HG03095 (cell line): ENCODE results near the gene CDCA4.
"Not testable (repeated sequence)": the region's sequence is repeated elsewhere in the genome, so short reads cannot be mapped to it uniquely, and the experiment has no call there.

Experiments used
- ATAC-seq: cut with Tn5 transposase; IDR thresholded peaks from one replicate; pipeline ENCODE4 v1.9.1; 2021; ENCODE audit warnings: moderate library complexity; ENCODE audit not compliant: unreplicated experiment

CDCA4 gene

GRCh38 chr14:105020815-105021655, at the start of gene CDCA4:
Gene CDCA4, minus strand, starts transcription at chr14:105021083. Its CDS starts 9,154 bp downstream, at chr14:105011929.
- ATAC-seq, result peak; percentile 72

GRCh38 chr14:105069871-105070759, 49.2 kb upstream of the CDCA4 start:
- ATAC-seq, result peak; percentile 35

DNA sequence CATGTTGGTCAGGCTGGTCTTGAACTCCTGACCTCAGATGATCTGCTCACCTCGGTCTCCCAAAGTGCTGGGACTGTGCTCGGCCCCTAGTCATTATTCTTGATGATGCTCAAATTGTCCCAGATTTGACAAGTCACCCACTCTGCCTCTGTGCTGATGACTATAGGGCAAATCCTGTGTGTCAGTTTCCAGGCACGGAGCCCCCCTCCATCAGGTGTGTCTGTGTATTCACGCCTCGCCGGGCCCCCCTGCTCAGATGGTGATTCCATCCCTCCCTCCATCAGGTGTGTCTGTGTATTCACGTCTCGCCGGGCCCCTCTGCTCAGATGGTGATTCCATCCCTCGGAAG, 48.6 kb upstream of the CDCA4 start:
- no peak for ATAC-seq

GRCh38 chr14:105068818-105069217, 47.9 kb upstream of the CDCA4 start:
- no peak for ATAC-seq

DNA sequence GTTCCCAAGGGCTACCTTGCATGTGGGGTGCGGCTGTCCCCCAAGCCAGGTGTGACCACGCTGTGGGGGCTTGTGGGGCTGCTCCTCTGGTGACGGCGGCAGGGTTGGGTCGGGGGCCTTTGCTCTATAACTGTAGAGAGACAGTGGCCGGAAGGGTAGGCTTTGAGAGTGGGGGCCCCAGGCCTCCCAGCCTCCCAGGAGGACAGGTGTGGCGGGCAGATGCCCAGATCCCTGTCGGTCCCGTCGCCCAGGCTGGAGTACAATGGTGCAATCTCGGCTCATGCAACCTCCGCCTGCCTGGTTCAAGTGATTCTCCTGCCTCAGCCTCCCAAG, 47.1 kb upstream of the CDCA4 start:
- ATAC-seq, result no peak

- ATAC-seq, result no peak
Observed at GRCh38 chr14:105067140-105067968, 46.5 kb upstream of the CDCA4 start.

DNA sequence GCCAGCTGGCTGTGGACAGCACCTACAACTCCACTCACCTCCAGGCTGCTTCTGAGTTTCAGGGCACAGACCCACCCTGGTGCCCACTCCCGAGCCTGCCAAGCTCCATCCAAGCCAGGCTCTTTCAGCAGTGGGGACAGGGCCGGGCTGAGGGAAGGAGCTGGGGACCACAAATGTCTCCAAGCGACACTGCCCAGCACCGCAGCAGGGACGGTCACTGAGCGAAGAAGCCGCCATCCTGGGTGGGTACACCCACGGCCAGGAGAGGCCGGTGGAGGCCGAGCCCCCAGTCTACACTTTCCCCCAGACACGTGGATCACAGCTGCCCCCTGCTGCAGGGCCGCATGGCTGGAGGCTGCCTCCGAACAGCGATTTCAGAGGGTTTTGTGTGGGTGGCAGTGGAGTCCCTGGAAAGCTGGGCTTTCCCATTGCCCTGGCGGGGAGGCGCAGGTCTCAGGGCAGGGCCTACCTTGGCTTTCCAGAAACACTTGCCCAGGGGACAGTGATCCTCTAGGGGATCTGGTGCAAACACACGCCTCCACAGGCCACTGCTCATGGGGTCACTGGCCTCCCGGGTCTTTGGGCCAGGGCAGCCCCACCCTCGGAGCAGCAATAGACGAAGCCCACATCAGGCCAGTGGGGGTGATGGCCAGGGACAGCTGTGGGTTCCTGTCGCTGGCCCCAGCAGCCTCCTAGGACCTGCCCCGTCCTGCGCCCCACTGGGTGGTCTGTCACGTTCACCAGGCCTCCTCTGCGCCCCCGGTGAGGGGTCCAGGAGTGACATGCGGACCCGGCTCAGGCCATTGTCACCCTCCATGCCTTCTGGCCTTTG, 45.6 kb upstream of the CDCA4 start:
- ATAC-seq, result no peak

- peak; percentile 43 for ATAC-seq
Observed at GRCh38 chr14:105065280-105066228, 44.7 kb upstream of the CDCA4 start, which contains the start of gene GPR132. Gene GPR132, minus strand, starts transcription at chr14:105065430. Its CDS starts 10,010 bp downstream, at chr14:105055420.

- no peak for ATAC-seq
Observed at GRCh38 chr14:105064721-105065143, 43.8 kb upstream of the CDCA4 start.

GRCh38 chr14:105064001-105064400, 43.1 kb upstream of the CDCA4 start:
- no peak for ATAC-seq

DNA sequence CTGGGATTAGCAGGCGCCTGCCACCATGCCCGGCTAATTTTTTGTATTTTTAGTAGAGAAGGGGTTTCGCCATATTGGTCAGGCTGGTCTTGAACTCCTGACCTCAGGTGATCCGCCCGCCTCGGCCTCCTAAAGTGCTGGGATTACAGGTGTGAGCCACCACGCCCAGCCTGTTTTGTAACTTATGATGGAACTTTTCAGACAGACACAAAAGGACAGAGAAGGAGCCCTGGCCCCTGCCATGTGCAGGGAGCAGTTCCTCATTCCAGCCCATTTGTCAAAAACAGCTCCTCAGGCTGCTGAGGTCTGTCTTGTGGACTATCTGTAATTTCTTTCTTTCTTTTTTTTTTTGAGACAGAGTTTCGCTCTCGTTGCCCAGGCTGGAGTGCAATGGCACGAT, 42.6 kb upstream of the CDCA4 start:
- ATAC-seq, result not testable (repeated sequence)

DNA sequence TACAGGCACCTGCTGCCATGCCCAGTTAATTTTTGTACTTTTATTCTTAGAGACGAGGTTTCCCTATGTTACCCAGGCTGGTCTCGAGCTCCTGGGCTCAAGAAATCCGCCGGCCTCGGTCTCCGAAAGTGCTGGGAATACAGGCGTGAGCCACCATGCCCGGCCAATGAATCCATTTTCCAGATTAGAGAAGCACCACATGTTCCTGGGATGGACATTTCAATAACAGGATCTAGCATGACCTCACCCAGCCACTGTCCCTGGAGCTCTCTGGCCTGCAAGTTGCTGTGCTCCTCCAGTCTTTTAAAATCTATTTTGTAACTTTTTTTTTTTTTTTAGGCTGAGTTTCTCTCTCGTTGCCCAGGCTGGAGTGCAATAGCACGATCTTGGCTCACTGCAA, 42.2 kb upstream of the CDCA4 start:
- ATAC-seq, result no peak

- ATAC-seq, result no peak
Observed at GRCh38 chr14:105062048-105062433, 41.2 kb upstream of the CDCA4 start.

- no peak for ATAC-seq
Observed at GRCh38 chr14:105061428-105062047, 40.7 kb upstream of the CDCA4 start.

- ATAC-seq, result no peak
Observed at GRCh38 chr14:105060751-105061427, 40.0 kb upstream of the CDCA4 start.

DNA sequence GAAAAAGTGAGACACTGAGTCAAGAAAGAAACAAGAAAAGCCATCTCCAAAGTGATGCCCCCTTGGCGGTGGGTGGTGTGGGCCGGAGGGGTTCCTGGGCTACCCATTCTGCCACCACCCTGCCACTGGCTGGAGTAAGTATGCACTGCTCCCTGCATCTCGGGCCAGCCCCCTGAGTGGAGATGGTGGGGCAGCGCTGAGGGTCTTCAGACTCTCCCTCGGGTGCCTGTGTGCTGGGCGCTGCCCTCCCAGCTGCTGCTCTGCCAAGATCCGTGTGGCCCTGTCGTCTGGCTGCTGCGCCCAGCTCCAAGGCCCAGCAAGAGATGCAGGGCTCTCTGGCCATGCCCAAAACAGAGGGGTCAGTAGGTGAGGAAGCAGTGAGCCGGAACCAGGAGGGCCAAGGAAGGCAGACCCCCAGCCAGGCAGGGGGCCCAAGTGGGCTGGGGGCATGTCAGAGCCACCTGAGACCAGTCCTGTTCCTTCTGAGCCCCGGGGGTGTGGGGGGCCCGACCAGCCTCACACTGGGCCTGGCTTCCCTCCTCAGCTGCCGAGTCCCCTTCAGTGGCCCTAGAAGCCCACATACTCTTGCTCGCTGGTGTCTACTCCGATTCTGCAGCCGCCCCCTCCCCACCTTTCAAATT, 39.2 kb upstream of the CDCA4 start:
- no peak for ATAC-seq

GRCh38 chr14:105059035-105059924, 38.4 kb upstream of the CDCA4 start:
- ATAC-seq, result no peak
